Pancreas (tissue), 10 donors: ENCODE results near the gene CAB39L. TPM values are rescaled to one million over a fixed set of nuclear protein-coding genes. Genes with fewer than 3 reads are reported as not detected.

Experiments used
- ATAC-seq, 4 donors: fragments of 200-7000 bp; cut with Tn5 transposase; one replicate each; pipeline versions ENCODE4 v1.8.0 to v1.9.1; 2020; ENCODE audit warnings: mild to moderate bottlenecking in 4 of 4, moderate library complexity in 4 of 4
- DNase-seq, 6 donors: peaks; one replicate each; pipeline ENCODE4 v3.0.0-alpha.2; 2020
- FAIRE-seq: peaks from 2 replicates; lab custom pipeline; 2012; peaks lifted over from hg19 to GRCh38; lab: Jason Lieb, UNC
- H3K27ac ChIP-seq, 4 donors: fragments of 200-600 bp; sonication (generic); 1 replicate in 3 of 4; 2 replicates in 1 of 4; pipeline versions ENCODE4 v1.5.0 to v1.8.0; 2020
- H3K27me3 ChIP-seq, 4 donors: fragments of 200-600 bp; one replicate each; pipeline ENCODE4 v1.8.0; 2021
- H3K36me3 ChIP-seq, 3 donors: fragments of 200-600 bp; sonication (generic) in 1 of 3; one replicate each; pipeline versions ENCODE4 v1.5.0 to v1.8.0; 2020 to 2021
- H3K4me1 ChIP-seq, 3 donors: fragments of 200-600 bp; one replicate each; pipeline ENCODE4 v1.8.0; 2021
- H3K4me3 ChIP-seq, 4 donors: fragments of 200-600 bp; sonication (generic) in 2 of 4; one replicate each; pipeline versions ENCODE4 v1.5.0 to v1.8.0; 2020 to 2021
- H3K9me3 ChIP-seq, 4 donors: fragments of 200-600 bp; one replicate each; pipeline ENCODE4 v1.8.0; 2021
- CTCF ChIP-seq, 4 donors: fragments of 200-600 bp; sonication (generic) in 3 of 4; IDR thresholded peaks; one replicate each; pipeline versions ENCODE4 v1.5.0 to v1.8.0; 2021; ENCODE audit warnings: antibody characterized with exemption in 4 of 4
- WGBS, 2 donors: extraction: QIAGEN DNeasy Blood & Tissue Kit; methylation state at CpG; one replicate each; pipeline ENCODE4 v1.1.7; 2013; 5-methylcytosine and 5-hydroxymethylcytosine counted together
- intact Hi-C, 3 donors: fragments of 100-400 bp; cut with DNase I; formaldehyde crosslinking; loops; one replicate each; pipeline versions ENCODE4 v1.11.1 to v1.14.2; 2022
- polyA plus RNA-seq, 2 donors: library from polyadenylated mRNA; stranded (reverse); fragments of 200-250 nt; gene quantifications; one replicate each; pipeline ENCODE4 v1.2.3, GENCODE V29; 2013
- total RNA-seq, 6 donors: library from RNA; stranded (reverse); fragmentation: NEBNext Ultra II Directional in 4 of 6; extraction: Animal tissue kit (Norgen Biotek cat#: 25700) in 4 of 6; gene quantifications; one replicate each; pipeline versions ENCODE4 v1.2.1 to v1.2.4, GENCODE V29; 2021 to 2023
- donor health status: healthy with polysubstance abuse.
- donor health status: DM: no; HTN: no; CAD: no; lungs with moderate emphysema.
- donor health status: DM: no; HTN: no; CAD: no.
- donor health status: control.
- donor health status: control.
- donor health status: Bipolar disorder and iron deficiency.
- donor health status: DM: yes; HTN: yes; CAD: no.
- donor health status: DM: no; HTN: no; CAD: no.
- donor health status: DM: no; HTN: no; CAD: no.
- donor health status: DM: yes; HTN: yes; CAD: no.

Gene CAB39L
- total and polyA plus RNA-seq, 8 donors, result 2.7 to 8.4 (median 5.0) TPM

DNA sequence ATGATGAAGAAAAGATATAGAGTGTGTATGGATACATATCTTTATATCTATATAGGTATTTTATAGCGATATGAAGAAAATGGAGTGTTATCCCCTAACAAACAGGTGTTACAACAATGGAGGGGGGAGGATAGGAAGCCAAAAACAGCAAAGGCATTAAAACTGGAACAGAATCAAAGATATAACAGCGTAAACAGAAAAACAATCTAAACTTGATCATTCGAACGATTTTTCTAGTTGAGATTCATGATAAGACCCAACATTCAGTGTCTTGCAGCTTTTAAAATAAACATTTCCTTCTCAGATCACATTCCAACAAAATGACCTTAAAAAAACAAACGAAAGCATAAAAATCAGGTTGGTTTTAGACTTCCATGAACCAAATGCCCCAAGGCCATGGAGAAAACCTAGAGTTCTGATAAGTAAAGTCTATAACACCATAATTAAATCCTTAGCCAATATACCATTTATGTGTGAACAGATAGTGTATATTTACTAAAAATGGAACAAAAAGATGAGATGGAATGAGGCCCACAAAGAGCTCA is 55.7 kb downstream of the CAB39L start:
- FAIRE-seq (no peak), DNase-seq (no peak), ATAC-seq (no peak)
- Histone ChIP-seq H3K9me3 (no peaks in the 10 kb centered on the region), H3K27me3 (no peaks in the 10 kb centered on the region), H3K27ac (no peak overlapping the region), H3K4me3 (no peak overlapping the region), H3K4me1 (no peaks in the 10 kb centered on the region), H3K36me3 (no peaks in the 10 kb centered on the region)
- 39 to 41% methylated on average over 5 of the region's 5 CpGs for WGBS, 2 donors
- intact Hi-C loops, result no loop called here
- no peak for TF ChIP-seq CTCF (IDR thresholded peaks at IDR 0.05)

GRCh38 chr13:49386664-49387063 is 57.2 kb downstream of the CAB39L start:
- no peaks in the 10 kb centered on the region for H3K27me3 ChIP-seq
- DNase-seq (no peak), ATAC-seq (no peak), FAIRE-seq (no peak)
- no peaks in the 10 kb centered on the region for H3K36me3 ChIP-seq
- no peaks in the 10 kb centered on the region for H3K4me1 ChIP-seq
- no peak for TF ChIP-seq CTCF (IDR thresholded peaks at IDR 0.05)
- intact Hi-C loops, result no loop called here
- H3K4me3 ChIP-seq, result no peak overlapping the region
- H3K9me3 ChIP-seq, result no peaks in the 10 kb centered on the region
- H3K27ac ChIP-seq, result no peak overlapping the region
- WGBS, 2 donors, result 91 to 95% methylated on average over 2 of the region's 2 CpGs

- FAIRE-seq (no peak), ATAC-seq (no peak), DNase-seq (no peak)
- TF ChIP-seq CTCF (IDR thresholded peaks at IDR 0.05), result no peak
- Histone ChIP-seq H3K4me1 (peaks cover 0 to 5% (median 0%) of the 10 kb centered on the region in 3 donors), H3K9me3 (no peaks in the 10 kb centered on the region), H3K36me3 (no peaks in the 10 kb centered on the region), H3K27me3 (no peaks in the 10 kb centered on the region), H3K4me3 (no peak overlapping the region), H3K27ac (no peak overlapping the region)
- intact Hi-C loops, result no loop called here
- 74 to 80% methylated on average over 3 of the region's 3 CpGs for WGBS, 2 donors
These were observed 67.7 kb downstream of the CAB39L start for GRCh38 chr13:49376121-49376520.

DNA sequence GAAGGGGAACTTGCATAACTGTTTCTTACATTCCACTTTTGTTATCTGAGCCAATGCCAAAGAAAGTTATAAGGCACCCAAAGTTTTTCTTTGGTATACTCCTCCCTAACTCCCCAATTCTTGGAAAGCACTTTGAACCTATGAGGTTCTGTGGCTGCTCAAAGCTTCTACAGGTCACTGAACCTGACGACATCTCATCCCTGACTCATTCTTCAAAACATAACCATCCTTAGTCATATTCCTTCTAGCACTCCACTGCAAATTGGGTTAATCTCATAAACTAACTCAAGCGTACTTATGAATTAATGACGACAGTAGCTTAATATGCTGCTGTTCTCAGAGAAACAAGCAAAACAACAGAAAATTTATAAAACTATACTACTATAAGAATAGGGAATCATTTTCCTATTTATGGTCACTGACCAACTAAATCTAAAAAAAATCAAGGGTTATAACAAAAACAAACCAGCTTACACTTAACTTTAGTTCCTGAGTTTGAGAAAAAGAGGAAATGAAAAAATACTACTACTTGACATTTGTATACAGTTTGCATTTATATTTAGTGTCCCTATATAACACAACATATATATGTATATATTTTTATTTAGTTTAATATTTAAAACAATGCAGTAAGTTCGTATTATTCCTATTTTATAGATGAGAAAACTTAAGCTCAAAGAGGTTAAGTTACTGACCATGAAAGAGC is 69.1 kb downstream of the CAB39L start:
- ATAC-seq (no peak), FAIRE-seq (peak; percentile 34), DNase-seq (no peak)
- peaks cover 0 to 5% (median 0%) of the 10 kb centered on the region in 3 donors for H3K4me1 ChIP-seq
- H3K4me3 ChIP-seq, result no peak overlapping the region
- TF ChIP-seq CTCF (IDR thresholded peaks at IDR 0.05), result no peak
- no peaks in the 10 kb centered on the region for H3K27me3 ChIP-seq
- H3K27ac ChIP-seq, result no peak overlapping the region
- 75 to 87% methylated on average over 4 of the region's 4 CpGs for WGBS, 2 donors
- intact Hi-C loops, result no loop called here
- H3K9me3 ChIP-seq, result no peaks in the 10 kb centered on the region
- H3K36me3 ChIP-seq, result no peaks in the 10 kb centered on the region

DNA sequence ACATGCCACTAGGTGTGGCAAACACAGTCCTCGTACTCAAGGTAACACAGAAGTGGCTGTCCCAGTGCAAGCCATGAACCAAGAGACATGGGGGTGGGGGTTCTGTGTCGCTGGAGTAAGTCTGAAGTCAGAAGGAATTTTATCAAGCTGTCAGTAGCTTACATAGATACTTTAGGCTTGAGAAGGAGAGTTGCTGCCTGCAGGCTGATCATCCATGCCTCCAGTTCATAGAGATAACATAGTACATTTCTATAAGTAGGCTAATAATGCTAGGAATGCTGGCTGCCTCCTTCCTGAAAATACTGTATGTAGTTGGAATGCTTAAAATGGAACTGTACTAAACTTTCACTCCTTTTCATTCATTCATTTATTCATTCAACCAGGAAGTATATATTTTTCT is 70.1 kb downstream of the CAB39L start:
- DNase-seq (no peak), FAIRE-seq (no peak), ATAC-seq (no peak)
- Histone ChIP-seq H3K4me1 (peaks cover 0 to 5% (median 0%) of the 10 kb centered on the region in 3 donors), H3K9me3 (no peaks in the 10 kb centered on the region), H3K27me3 (no peaks in the 10 kb centered on the region), H3K27ac (no peak overlapping the region), H3K36me3 (no peaks in the 10 kb centered on the region), H3K4me3 (no peak overlapping the region)
- intact Hi-C loops, result no loop called here
- TF ChIP-seq CTCF (IDR thresholded peaks at IDR 0.05), result no peak
- WGBS, 2 donors, result 69 to 74% methylated on average over 2 of the region's 2 CpGs
